WTC11 (cell line): ENCODE data around the gene NHS. TPM values are rescaled to one million over a fixed set of nuclear protein-coding genes. Genes with fewer than 3 reads are reported as not detected.

Experiments used
- ATAC-seq: fragments of 200-7000 bp; cut with Tn5 transposase; 2 replicates; pipeline ENCODE4 v1.10.0; 2021; ENCODE audit warnings: mild to moderate bottlenecking, moderate library complexity
- CTCF ChIA-PET: fragments of 300-600 bp; sonication (Branson Sonifier 250); formaldehyde crosslinking; loops from one replicate; lab custom pipeline; 2021; ENCODE audit warnings: antibody characterized with exemption; lab: Charles Lee
- POLR2A ChIA-PET: fragments of 350-600 bp; sonication (Branson Sonifier 250); formaldehyde crosslinking; loops from one replicate; lab custom pipeline; 2021; ENCODE audit warnings: antibody characterized with exemption; lab: Charles Lee
- DNase-seq: peaks from one replicate; pipeline ENCODE4 v3.0.0; 2021; ENCODE audit warnings: low spot score
- H3K27ac Mint-ChIP-seq: 2 replicates; pipeline ENCODE4 v1.8.0; 2021; ENCODE audit warnings: mixed read lengths
- H3K27me3 Mint-ChIP-seq: 2 replicates; pipeline ENCODE4 v1.8.0; 2021; ENCODE audit warnings: low read depth, mild to moderate bottlenecking, moderate library complexity, mixed read lengths
- H3K36me3 Mint-ChIP-seq: 2 replicates; pipeline ENCODE4 v1.8.0; 2021; ENCODE audit warnings: mixed read lengths
- H3K4me1 Mint-ChIP-seq: 2 replicates; pipeline ENCODE4 v1.8.0; 2022; ENCODE audit warnings: mixed read lengths
- H3K4me3 Mint-ChIP-seq: 2 replicates; pipeline ENCODE4 v1.8.0; 2021; ENCODE audit warnings: mild to moderate bottlenecking, moderate library complexity, mixed read lengths
- H3K9me3 Mint-ChIP-seq: 2 replicates; pipeline ENCODE4 v1.8.0; 2021; ENCODE audit warnings: mixed read lengths
- ATF1 ChIP-seq: sonication (generic); formaldehyde crosslinking; IDR thresholded peaks from 2 replicates; pipeline ENCODE4 v1.8.1; 2023; ENCODE audit warnings: mild to moderate bottlenecking, moderate library complexity, missing genetic modification reagents
- ATF3 ChIP-seq: sonication (generic); formaldehyde crosslinking; conservative IDR thresholded peaks from 2 replicates; pipeline ENCODE4 v1.8.1; 2022; ENCODE audit warnings: mild to moderate bottlenecking, missing genetic modification reagents
- CBFB ChIP-seq: sonication (generic); formaldehyde crosslinking; IDR thresholded peaks from 2 replicates; pipeline ENCODE4 v1.8.1; 2022; ENCODE audit warnings: mild to moderate bottlenecking, low read depth, missing genetic modification reagents
- CDX4 ChIP-seq: fragments of 250-450 bp; sonication (Bioruptor Pico); IDR thresholded peaks from 2 replicates; pipeline ENCODE4 v1.9.0; 2021; ENCODE audit warnings: moderate library complexity, mild to moderate bottlenecking, inconsistent platforms, borderline replicate concordance
- E2F1 ChIP-seq: sonication (generic); formaldehyde crosslinking; IDR thresholded peaks from 2 replicates; pipeline ENCODE4 v1.8.0; 2022; ENCODE audit warnings: mild to moderate bottlenecking, missing genetic modification reagents
- E2F5 ChIP-seq: sonication (generic); formaldehyde crosslinking; IDR thresholded peaks from 2 replicates; pipeline ENCODE4 v1.8.1; 2022; ENCODE audit warnings: mild to moderate bottlenecking, moderate library complexity, missing genetic modification reagents
- ERG ChIP-seq: fragments of 250-450 bp; sonication (Bioruptor Pico); IDR thresholded peaks from 2 replicates; pipeline ENCODE4 v1.8.0; 2021; ENCODE audit warnings: mild to moderate bottlenecking
- ESRRA ChIP-seq: sonication (generic); formaldehyde crosslinking; IDR thresholded peaks from 2 replicates; pipeline ENCODE4 v1.8.1; 2022; ENCODE audit warnings: mild to moderate bottlenecking, missing genetic modification reagents, borderline replicate concordance
- FOXK1 ChIP-seq: sonication (generic); formaldehyde crosslinking; IDR thresholded peaks from 2 replicates; pipeline ENCODE4 v1.8.0; 2022; ENCODE audit warnings: mild to moderate bottlenecking, moderate library complexity, missing genetic modification reagents
- FOXP4 ChIP-seq: sonication (generic); formaldehyde crosslinking; IDR thresholded peaks from 2 replicates; pipeline ENCODE4 v1.8.0; 2022; ENCODE audit warnings: mild to moderate bottlenecking, missing genetic modification reagents
- GABPB1 ChIP-seq: sonication (generic); formaldehyde crosslinking; IDR thresholded peaks from 2 replicates; pipeline ENCODE4 v1.8.1; 2023; ENCODE audit warnings: mild to moderate bottlenecking, missing genetic modification reagents
- IRF1 ChIP-seq: sonication (generic); formaldehyde crosslinking; IDR thresholded peaks from 2 replicates; pipeline ENCODE4 v1.8.0; 2023; ENCODE audit warnings: missing genetic modification reagents
- JUN ChIP-seq: sonication (generic); formaldehyde crosslinking; IDR thresholded peaks from 2 replicates; pipeline ENCODE4 v1.8.0; 2023; ENCODE audit warnings: mild to moderate bottlenecking, missing genetic modification reagents
- MAX ChIP-seq: sonication (generic); formaldehyde crosslinking; IDR thresholded peaks from 2 replicates; pipeline ENCODE4 v1.8.0; 2022; ENCODE audit warnings: mild to moderate bottlenecking, missing genetic modification reagents
- MYBL2 ChIP-seq: sonication (generic); formaldehyde crosslinking; IDR thresholded peaks from 2 replicates; pipeline ENCODE4 v1.8.1; 2023; ENCODE audit warnings: mild to moderate bottlenecking, moderate library complexity, missing genetic modification reagents
- NFATC4 ChIP-seq: fragments of 250-450 bp; sonication (Bioruptor Pico); IDR thresholded peaks from 2 replicates; pipeline ENCODE4 v1.9.0; 2021; ENCODE audit warnings: mild to moderate bottlenecking
- NFE2L1 ChIP-seq: sonication (generic); formaldehyde crosslinking; IDR thresholded peaks from 2 replicates; pipeline ENCODE4 v1.8.1; 2023; ENCODE audit warnings: missing genetic modification reagents
- NR2C2 ChIP-seq: sonication (generic); formaldehyde crosslinking; IDR thresholded peaks from 2 replicates; pipeline ENCODE4 v1.8.0; 2022; ENCODE audit warnings: mild to moderate bottlenecking, missing genetic modification reagents
- NR3C1 ChIP-seq: sonication (generic); formaldehyde crosslinking; conservative IDR thresholded peaks from 2 replicates; pipeline ENCODE4 v1.8.1; 2023; ENCODE audit warnings: low read depth, mild to moderate bottlenecking, missing genetic modification reagents
- OVOL2 ChIP-seq: fragments of 250-450 bp; sonication (Bioruptor Pico); IDR thresholded peaks from 2 replicates; pipeline ENCODE4 v1.9.0; 2021; ENCODE audit warnings: mild to moderate bottlenecking, borderline replicate concordance
- SMAD4 ChIP-seq: sonication (generic); formaldehyde crosslinking; IDR thresholded peaks from 2 replicates; pipeline ENCODE4 v1.8.0; 2022; ENCODE audit warnings: mild to moderate bottlenecking, missing genetic modification reagents
- TEAD4 ChIP-seq: sonication (generic); formaldehyde crosslinking; IDR thresholded peaks from 2 replicates; pipeline ENCODE4 v1.8.0; 2022; ENCODE audit warnings: mild to moderate bottlenecking, missing genetic modification reagents
- TP53 ChIP-seq: sonication (generic); formaldehyde crosslinking; IDR thresholded peaks from 2 replicates; pipeline ENCODE4 v1.8.1; 2023; ENCODE audit warnings: mild to moderate bottlenecking, missing genetic modification reagents
- ZNF121 ChIP-seq: sonication (generic); formaldehyde crosslinking; IDR thresholded peaks from 2 replicates; pipeline ENCODE4 v1.8.0; 2023; ENCODE audit warnings: missing genetic modification reagents
- ZNF219 ChIP-seq: sonication (generic); formaldehyde crosslinking; IDR thresholded peaks from 2 replicates; pipeline ENCODE4 v1.8.0; 2023; ENCODE audit warnings: missing genetic modification reagents, mild to moderate bottlenecking, borderline replicate concordance
- ZNF263 ChIP-seq: sonication (generic); formaldehyde crosslinking; IDR thresholded peaks from 2 replicates; pipeline ENCODE4 v1.8.1; 2022; ENCODE audit warnings: low read depth, mild to moderate bottlenecking, moderate library complexity, missing genetic modification reagents
- ZNF416 ChIP-seq: fragments of 250-450 bp; sonication (Bioruptor Pico); IDR thresholded peaks from 2 replicates; pipeline ENCODE4 v1.9.0; 2021; ENCODE audit warnings: mild to moderate bottlenecking, inconsistent platforms
- total RNA-seq: library from RNA; stranded (reverse); gene quantifications from 3 replicates; pipeline ENCODE4 v1.2.3, GENCODE V29; 2021

NHS gene
- total RNA-seq, 1 experiment from 2014 or later, result 5.8 TPM

GRCh38 chrX:17380221-17380620 lies 5.2 kb downstream of the NHS start:
- H3K4me3 Mint-ChIP-seq, result no peak overlapping the region

GRCh38 chrX:17390419-17390850 lies 15.4 kb downstream of the NHS start:
- ATAC-seq, result no peak
- H3K27ac Mint-ChIP-seq, result no peak overlapping the region
- CTCF ChIA-PET, result interaction anchor here (0.9 kb wide), 1 partner anchor 159 kb away, joined by 3 read pairs; no protein-coding TSS in a partner anchor

More at GRCh38 chrX:17380221-17380620, 5.2 kb downstream of the NHS start:
- TF ChIP-seq ERG, result no peak
- TF ChIP-seq E2F5 (CRISPR knock-in tag), result no peak
- no peak for TF ChIP-seq E2F1
- TF ChIP-seq ZNF121 (CRISPR knock-in tag), result no peak
- no peak for TF ChIP-seq OVOL2 (CRISPR knock-in tag)
- TF ChIP-seq, all 79 proteins: peak for 0
- Mint-ChIP-seq H3K4me1 (peaks cover 5% of the 10 kb centered on the region; the same call in 1 of the 2 replicates), H3K9me3 (peaks cover 34% of the 10 kb centered on the region), H3K27me3 (peaks cover 39% of the 10 kb centered on the region), H3K27ac (no peak overlapping the region), H3K36me3 (peaks cover 29% of the 10 kb centered on the region)
- CTCF ChIA-PET, result no interaction called here
- POLR2A ChIA-PET, result no interaction called here
- ATAC-seq (no peak), DNase-seq (no peak)

GRCh38 chrX:17395154-17395553 lies 20.2 kb downstream of the NHS start:
- POLR2A ChIA-PET, result no interaction called here
- Mint-ChIP-seq H3K4me1 (peaks cover 7% of the 10 kb centered on the region), H3K36me3 (peaks cover 9% of the 10 kb centered on the region), H3K4me3 (no peak overlapping the region), H3K27ac (no peak overlapping the region), H3K9me3 (peaks cover 12% of the 10 kb centered on the region), H3K27me3 (no peaks in the 10 kb centered on the region)
- CTCF ChIA-PET, result no interaction called here
- ATAC-seq, result no peak
- no peak for DNase-seq
- no peak for TF ChIP-seq MYBL2
- no peak for TF ChIP-seq TEAD4 (CRISPR knock-in tag)
- TF ChIP-seq CDX4 (CRISPR knock-in tag), result no peak
- no peak for TF ChIP-seq FOXK1 (CRISPR knock-in tag)
- no peak for TF ChIP-seq CBFB
- TF ChIP-seq NFATC4, result no peak
- no peak for TF ChIP-seq JUN (CRISPR knock-in tag)
- TF ChIP-seq SMAD4 (CRISPR knock-in tag), result no peak
- no peak for TF ChIP-seq ERG
- no peak for TF ChIP-seq ZNF263
- no peak for TF ChIP-seq MAX (CRISPR knock-in tag)
- TF ChIP-seq FOXP4 (CRISPR knock-in tag), result no peak
- TF ChIP-seq ATF3 (CRISPR knock-in tag), result no peak
- no peak for TF ChIP-seq ZNF219 (CRISPR knock-in tag)

More at GRCh38 chrX:17390419-17390850, 15.4 kb downstream of the NHS start:
- Mint-ChIP-seq H3K27me3 (no peaks in the 10 kb centered on the region), H3K9me3 (no peaks in the 10 kb centered on the region), H3K4me1 (peaks cover 7% of the 10 kb centered on the region), H3K4me3 (no peak overlapping the region), H3K36me3 (no peaks in the 10 kb centered on the region)
- DNase-seq, result no peak
- POLR2A ChIA-PET, result no interaction called here
- TF ChIP-seq ESRRA (CRISPR knock-in tag) (no peak), GABPB1 (CRISPR knock-in tag) (no peak), IRF1 (no peak), NR3C1 (CRISPR knock-in tag) (no peak), TP53 (CRISPR knock-in tag) (no peak), ZNF263 (no peak), NR2C2 (no peak), MYBL2 (no peak), ATF1 (CRISPR knock-in tag) (no peak), ZNF416 (CRISPR knock-in tag) (no peak), NFE2L1 (no peak)
